HG02973 (cell line): ENCODE results near the gene CC2D1A.

ENCODE experiments used
- ATAC-seq: cut with Tn5 transposase; IDR thresholded peaks from one replicate; pipeline ENCODE4 v1.9.1; 2021; ENCODE audit warnings: moderate library complexity; ENCODE audit not compliant: unreplicated experiment

Gene CC2D1A

GRCh38 chr19:13975870-13976269 is 69.9 kb downstream of the CC2D1A start:
- ATAC-seq = no peak

GRCh38 chr19:13976446-13976845 is 70.4 kb downstream of the CC2D1A start:
- no peak for ATAC-seq

- ATAC-seq = no peak
Measured at GRCh38 chr19:13977803-13978202, 71.8 kb downstream of the CC2D1A start.

GRCh38 chr19:13978351-13979243 is 72.6 kb downstream of the CC2D1A start:
- ATAC-seq = no peak

- no peak for ATAC-seq
Measured at GRCh38 chr19:13979244-13979615, 73.2 kb downstream of the CC2D1A start.

- ATAC-seq = no peak
Measured at GRCh38 chr19:13979686-13980085, 73.7 kb downstream of the CC2D1A start.

- no peak for ATAC-seq
Measured at GRCh38 chr19:13980340-13980739, 74.3 kb downstream of the CC2D1A start.
